Body of pancreas (tissue), 4 donors: ENCODE measurements around the gene MFSD12.
A peak's percentile ranks its signal among the peaks of the same experiment; 100 is the strongest.

Experiments used
- POLR2A ChIP-seq, 3 donors: fragments of 450-650 bp; IDR thresholded peaks; one replicate each; pipeline ENCODE4 v1.6.1; 2016; ENCODE audit warnings: antibody characterized with exemption in 3 of 3, mild to moderate bottlenecking in 2 of 3
- TF ChIP-seq, protein P1 (sequence below), 7 experiments: fragments of 450-650 bp in 4 of 7; fragments of 200-600 bp in 3 of 7; sonication (generic) in 3 of 7; IDR thresholded peaks; one replicate each; pipeline ENCODE4 v1.5.1; 2016 to 2019; ENCODE audit warnings: antibody characterized with exemption in 7 of 7

DNA sequence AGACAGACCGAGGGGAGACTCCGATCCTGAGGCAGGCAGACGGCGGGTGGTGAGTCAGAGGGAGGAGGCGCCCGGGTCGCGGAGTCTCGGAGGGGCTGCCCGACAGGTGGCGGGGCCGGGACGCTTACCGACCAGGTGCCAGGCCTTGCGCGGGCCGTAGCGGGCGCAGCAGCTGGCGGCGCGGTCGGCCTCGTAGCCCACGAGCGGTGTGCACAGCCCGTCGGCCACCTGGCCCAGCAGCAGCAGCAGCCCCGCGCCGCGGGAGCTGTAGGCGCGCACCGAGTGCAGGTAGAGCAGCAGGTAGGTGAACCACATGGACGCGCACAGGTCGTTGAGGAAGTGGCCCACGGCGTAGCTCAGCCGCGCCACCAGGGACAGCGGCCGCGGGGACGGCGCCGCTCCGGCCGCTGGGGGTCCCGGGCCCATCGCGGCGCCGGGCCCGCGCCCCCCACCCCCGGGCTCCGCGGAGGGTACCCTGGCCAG, 367 bp downstream of the MFSD12 start:
- TF ChIP-seq, protein P1, sequence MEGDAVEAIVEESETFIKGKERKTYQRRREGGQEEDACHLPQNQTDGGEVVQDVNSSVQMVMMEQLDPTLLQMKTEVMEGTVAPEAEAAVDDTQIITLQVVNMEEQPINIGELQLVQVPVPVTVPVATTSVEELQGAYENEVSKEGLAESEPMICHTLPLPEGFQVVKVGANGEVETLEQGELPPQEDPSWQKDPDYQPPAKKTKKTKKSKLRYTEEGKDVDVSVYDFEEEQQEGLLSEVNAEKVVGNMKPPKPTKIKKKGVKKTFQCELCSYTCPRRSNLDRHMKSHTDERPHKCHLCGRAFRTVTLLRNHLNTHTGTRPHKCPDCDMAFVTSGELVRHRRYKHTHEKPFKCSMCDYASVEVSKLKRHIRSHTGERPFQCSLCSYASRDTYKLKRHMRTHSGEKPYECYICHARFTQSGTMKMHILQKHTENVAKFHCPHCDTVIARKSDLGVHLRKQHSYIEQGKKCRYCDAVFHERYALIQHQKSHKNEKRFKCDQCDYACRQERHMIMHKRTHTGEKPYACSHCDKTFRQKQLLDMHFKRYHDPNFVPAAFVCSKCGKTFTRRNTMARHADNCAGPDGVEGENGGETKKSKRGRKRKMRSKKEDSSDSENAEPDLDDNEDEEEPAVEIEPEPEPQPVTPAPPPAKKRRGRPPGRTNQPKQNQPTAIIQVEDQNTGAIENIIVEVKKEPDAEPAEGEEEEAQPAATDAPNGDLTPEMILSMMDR (IDR thresholded peaks at IDR 0.05): peak in 3 of 7 experiments; percentile 16 to 21 (median 17)
- no peak for TF ChIP-seq POLR2A (IDR thresholded peaks at IDR 0.05)
